HEK293 (cell line): ENCODE data around the gene PAF1.

ENCODE experiments used
- CTCF ChIA-PET: fragments of 350-600 bp; formaldehyde crosslinking; extraction: SDS; loops from one replicate; lab custom pipeline; 2021; ENCODE audit warnings: antibody characterized with exemption; lab: Yijun Ruan, JAX
- POLR2A ChIA-PET: fragments of 300-600 bp; formaldehyde crosslinking; extraction: SDS; loops from one replicate; lab custom pipeline; 2020; ENCODE audit warnings: antibody characterized with exemption, inconsistent platforms; lab: Yijun Ruan, JAX
- H3K27ac ChIP-seq: fragments of 200-500 bp; sonication (Bioruptor generic); 2 replicates; pipeline ENCODE4 v1.5.1; 2014; ENCODE audit warnings: low read depth, low read length, control low read depth, inconsistent platforms; ENCODE audit errors: extremely low read depth
- H3K36me3 ChIP-seq, 2 experiments: fragments of 200-500 bp in 1 of 2; sonication (Bioruptor generic) in 1 of 2; 1 replicate in 1 of 2; 2 replicates in 1 of 2; pipeline ENCODE4 v1.5.1; 2014 to 2017; ENCODE audit warnings: inconsistent platforms in 2 of 2, low read length in 2 of 2; ENCODE audit not compliant: control insufficient read depth in 2 of 2, insufficient read depth in 1 of 2
- H3K4me1 ChIP-seq: fragments of 200-500 bp; sonication (Bioruptor generic); 2 replicates; pipeline ENCODE4 v1.5.1; 2014; ENCODE audit warnings: mild to moderate bottlenecking, low read length, inconsistent platforms; ENCODE audit not compliant: control insufficient read depth, insufficient read depth
- H3K4me3 ChIP-seq: 2 replicates; pipeline ENCODE4 v1.5.1; 2011; ENCODE audit warnings: low read depth, mild to moderate bottlenecking, control low read depth, low read length, moderate library complexity
- H3K9me3 ChIP-seq: fragments of 200-500 bp; sonication (Bioruptor generic); 2 replicates; pipeline ENCODE4 v1.5.1; 2014; ENCODE audit warnings: low read depth, low read length, inconsistent platforms; ENCODE audit not compliant: control insufficient read depth, insufficient read depth
- ATF2 ChIP-seq: fragments of 450-650 bp; formaldehyde crosslinking; IDR thresholded peaks from 2 replicates; pipeline ENCODE4 v1.5.1; 2016; ENCODE audit warnings: missing biosample characterization, missing genetic modification characterization, low read depth
- CTCF ChIP-seq: fragments of 450-650 bp; formaldehyde crosslinking; IDR thresholded peaks from 2 replicates; pipeline ENCODE4 v1.5.1; 2016; ENCODE audit warnings: missing biosample characterization, missing genetic modification characterization
- EGR2 ChIP-seq: fragments of 450-650 bp; formaldehyde crosslinking; IDR thresholded peaks from 2 replicates; pipeline ENCODE4 v1.5.1; 2016; ENCODE audit warnings: low read depth, missing biosample characterization, missing genetic modification characterization
- GLI4 ChIP-seq: fragments of 450-650 bp; formaldehyde crosslinking; IDR thresholded peaks from 2 replicates; pipeline ENCODE4 v1.5.1; 2016; ENCODE audit warnings: missing biosample characterization, missing genetic modification characterization
- OVOL3 ChIP-seq: fragments of 450-650 bp; formaldehyde crosslinking; IDR thresholded peaks from 2 replicates; pipeline ENCODE4 v1.5.1; 2016; ENCODE audit warnings: missing biosample characterization, missing genetic modification characterization
- SCRT2 ChIP-seq: fragments of 450-650 bp; formaldehyde crosslinking; IDR thresholded peaks from 2 replicates; pipeline ENCODE4 v1.5.1; 2016; ENCODE audit warnings: missing biosample characterization, missing genetic modification characterization
- TRIM28 ChIP-seq: IDR thresholded peaks from 2 replicates; pipeline ENCODE4 v1.6.1; 2011; ENCODE audit warnings: low read length, control low read depth, borderline replicate concordance
- ZFHX2 ChIP-seq: fragments of 450-650 bp; formaldehyde crosslinking; conservative IDR thresholded peaks from 2 replicates; pipeline ENCODE4 v1.5.1; 2016; ENCODE audit warnings: missing biosample characterization, missing genetic modification characterization
- ZNF112 ChIP-seq: fragments of 450-650 bp; formaldehyde crosslinking; IDR thresholded peaks from 2 replicates; pipeline ENCODE4 v1.5.0; 2017; ENCODE audit warnings: missing biosample characterization, missing genetic modification characterization
- ZNF18 ChIP-seq: fragments of 450-650 bp; formaldehyde crosslinking; IDR thresholded peaks from 2 replicates; pipeline ENCODE4 v1.5.1; 2016; ENCODE audit warnings: missing biosample characterization, missing genetic modification characterization
- ZNF362 ChIP-seq: fragments of 450-650 bp; formaldehyde crosslinking; IDR thresholded peaks from 2 replicates; pipeline ENCODE4 v1.5.1; 2016; ENCODE audit warnings: missing biosample characterization, missing genetic modification characterization
- ZNF366 ChIP-seq: fragments of 450-650 bp; formaldehyde crosslinking; conservative IDR thresholded peaks from 2 replicates; pipeline ENCODE4 v1.5.1; 2016; ENCODE audit warnings: missing biosample characterization, missing genetic modification characterization
- ZNF548 ChIP-seq: fragments of 450-650 bp; formaldehyde crosslinking; IDR thresholded peaks from 2 replicates; pipeline ENCODE4 v1.5.1; 2016; ENCODE audit warnings: missing biosample characterization, missing genetic modification characterization
- ZNF629 ChIP-seq: fragments of 450-650 bp; formaldehyde crosslinking; IDR thresholded peaks from 2 replicates; pipeline ENCODE4 v1.5.1; 2017; ENCODE audit warnings: missing biosample characterization, missing genetic modification characterization
- ZNF785 ChIP-seq: fragments of 450-650 bp; formaldehyde crosslinking; IDR thresholded peaks from 2 replicates; pipeline ENCODE4 v1.5.1; 2016; ENCODE audit warnings: missing biosample characterization, missing genetic modification characterization

PAF1 gene

GRCh38 chr19:39355253-39355652 lies 35.7 kb downstream of the PAF1 start:
- POLR2A ChIA-PET, result interaction anchor here (0.6 to 1.7 kb wide), 6 partner anchors 13 to 255 kb away, joined by 3 to 7 read pairs (median 5); partner anchors contain the start of genes MED29, PAF1, RPS16 and SAMD4B
- peaks cover 88 to 97% of the 10 kb centered on the region in 2 experiments for H3K36me3 ChIP-seq
- no peak overlapping the region for H3K4me3 ChIP-seq
- no peaks in the 10 kb centered on the region for H3K9me3 ChIP-seq
- CTCF ChIA-PET, result interaction anchor here (1.0 to 2.0 kb wide), 4 partner anchors 9 to 56 kb away, joined by 3 to 7 read pairs (median 4); no protein-coding TSS in a partner anchor
- TF ChIP-seq TRIM28 (no peak), ZNF18 (no peak)
- peaks cover 2% of the 10 kb centered on the region; the same call in 1 of the 2 replicates for H3K4me1 ChIP-seq
- H3K27ac ChIP-seq, result no peak overlapping the region

- POLR2A ChIA-PET, result interaction anchor here (0.6 to 2.3 kb wide), 4 partner anchors 10 to 531 kb away, joined by 3 to 14 read pairs (median 6); partner anchors contain the start of gene SAMD4B
- CTCF ChIA-PET, result interaction anchor here (0.6 to 0.9 kb wide), 3 partner anchors 21 to 423 kb away, joined by 3 read pairs; no protein-coding TSS in a partner anchor
These were observed 38.3 kb downstream of the PAF1 start for GRCh38 chr19:39352381-39353255.

GRCh38 chr19:39351537-39352064 lies 39.3 kb downstream of the PAF1 start:
- Histone ChIP-seq H3K4me3 (no peak overlapping the region), H3K27ac (no peak overlapping the region), H3K36me3 (peaks cover 90 to 95% of the 10 kb centered on the region in 2 experiments), H3K4me1 (peaks cover 16% of the 10 kb centered on the region), H3K9me3 (no peaks in the 10 kb centered on the region)
- ChIA-PET CTCF (interaction anchor here (0.6 to 2.1 kb wide), 2 partner anchors 9 to 139 kb away, joined by 3 to 7 read pairs; partner anchors contain the start of gene SAMD4B), POLR2A (no interaction called here)
- 0 out of 2 replicates have a peak, but pooled peaks have one; percentile 13 for TF ChIP-seq SCRT2
- peak; percentile 19; the same call in 1 of the 2 replicates for TF ChIP-seq ZNF366
- peak; percentile 85 for TF ChIP-seq ATF2 (tag by site-specific recombination)
- TF ChIP-seq ZNF112 (tag by site-specific recombination), result no peak
- 0 out of 2 replicates have a peak, but pooled peaks have one; percentile 18 for TF ChIP-seq CTCF (tag by site-specific recombination)
- peak; percentile 58; the same call in 1 of the 2 replicates for TF ChIP-seq ZNF629 (tag by site-specific recombination)
- TF ChIP-seq ZNF785 (tag by site-specific recombination), result no peak

More at GRCh38 chr19:39352381-39353255, 38.3 kb downstream of the PAF1 start:
- no peaks in the 10 kb centered on the region for H3K9me3 ChIP-seq
- H3K4me3 ChIP-seq, result no peak overlapping the region
- TF ChIP-seq OVOL3 (tag by site-specific recombination) (no peak), EGR2 (peak; percentile 12; the same call in 1 of the 2 replicates), ZNF362 (tag by site-specific recombination) (0 out of 2 replicates have a peak, but pooled peaks have one; percentile 15), ZFHX2 (tag by site-specific recombination) (0 out of 2 replicates have a peak, but pooled peaks have one; percentile 16), GLI4 (tag by site-specific recombination) (no peak), ZNF548 (tag by site-specific recombination) (no peak)
- H3K36me3 ChIP-seq, result peaks cover 91 to 97% of the 10 kb centered on the region in 2 experiments
- peaks cover 6% of the 10 kb centered on the region for H3K4me1 ChIP-seq
- H3K27ac ChIP-seq, result no peak overlapping the region; the same call in 1 of the 2 replicates
